ENCODE measurements around the gene KISS1. TPM values are rescaled to one million over a fixed set of nuclear protein-coding genes. Genes with fewer than 3 reads are reported as not detected.

The KISS1 gene
- total and polyA plus RNA-seq, 2 of the 4 experiments (the other 2 are of a cell fraction) = 11.7 to 27.3 TPM

DNA sequence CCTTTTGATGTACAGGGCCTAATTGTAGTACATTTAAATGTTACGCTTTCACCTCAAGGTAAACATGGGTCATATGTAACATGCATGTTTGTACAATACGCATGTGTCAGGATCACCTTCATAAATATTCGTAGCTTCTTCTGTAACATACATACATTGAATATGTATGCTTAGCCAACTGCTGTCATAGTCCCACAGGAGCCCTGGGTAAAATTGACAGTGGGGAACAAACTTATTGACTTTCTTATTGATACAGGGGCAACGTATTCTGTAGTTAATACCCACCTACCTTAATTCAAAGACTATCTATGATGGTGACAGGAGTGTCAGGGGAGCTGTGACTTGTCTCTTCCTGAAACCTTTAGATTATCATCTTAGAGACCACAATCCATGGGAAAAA, 26.4 kb downstream of the KISS1 start:
- TF ChIP-seq CEBPB (IDR thresholded peaks at IDR 0.05; ENCODE audit: low read depth, low read length) = no peak
- TF ChIP-seq BHLHE40 (IDR thresholded peaks at IDR 0.05; ENCODE audit: low read depth, low read length) = no peak
- no peak for TF ChIP-seq RFX5 (IDR thresholded peaks at IDR 0.05; ENCODE audit: low read depth, low read length)
- no peak for TF ChIP-seq RAD21 (IDR thresholded peaks at IDR 0.05; ENCODE audit: low read length)
- Histone ChIP-seq H3K79me1 (ENCODE audit: low read depth in 1 of 2, low read length in 2 of 2) (0 out of 4 replicates have a peak, but pooled peaks cover 0 to 3% of the 10 kb centered on the region in 2 experiments), H3K14ac (replicated peaks; ENCODE audit: low read depth, low read length) (no peak overlapping the region; the same call in 1 of the 2 replicates), H3K9ac (ENCODE audit: low read depth, low read length) (no peak overlapping the region), H3K4me2 (ENCODE audit: low read depth, low read length) (no peak overlapping the region), H2AK5ac (ENCODE audit: low read depth, low read length) (peak overlapping the region; percentile 62; the same call in 1 of the 2 replicates), H2BK20ac (ENCODE audit: low read depth, low read length) (peak overlapping the region; percentile 73; the same call in 1 of the 2 replicates), H3K23ac (ENCODE audit: low read depth, low read length) (no peak overlapping the region), H2AFZ (replicated peaks; ENCODE audit: low read length, poor library complexity) (no peak overlapping the region), H3K27ac (ENCODE audit: insufficient read depth, low read length) (no peak overlapping the region), H3K27me3 (ENCODE audit: control insufficient read depth, insufficient read depth, low read length) (no peaks in the 10 kb centered on the region), H2BK5ac (ENCODE audit: low read depth, low read length, poor library complexity, severe bottlenecking) (no peak overlapping the region), H2AK9ac (replicated peaks; ENCODE audit: low read depth, low read length, poor library complexity) (no peak overlapping the region), H4K5ac (ENCODE audit: low read depth, low read length) (no peak overlapping the region), H4K8ac (ENCODE audit: low read depth in 2 of 2, low read length in 2 of 2) (no peak overlapping the region; a peak in 1 of 4 replicates), H3K9me1 (ENCODE audit: insufficient read depth, low read length) (peaks cover 7% of the 10 kb centered on the region), H4K91ac (ENCODE audit: insufficient read depth, low read depth, low read length) (no peak overlapping the region), H3K4ac (ENCODE audit: low read depth, low read length) (no peak overlapping the region; the same call in 1 of the 2 replicates), H3K4me1 (ENCODE audit: control insufficient read depth, insufficient read depth, low read length) (peaks cover 4% of the 10 kb centered on the region; the same call in 1 of the 2 replicates), H3K4me3 (ENCODE audit: insufficient read depth, low read depth, low read length) (no peak overlapping the region), H4K20me1 (ENCODE audit: insufficient read depth, low read length) (no peaks in the 10 kb centered on the region), H2BK15ac (ENCODE audit: low read depth, low read length) (peak overlapping the region; percentile 58; the same call in 2 of the 3 replicates), H3K36me3 (ENCODE audit: control insufficient read depth, insufficient read depth, low read length) (no peaks in the 10 kb centered on the region), H3K56ac (ENCODE audit: extremely low read depth, insufficient read depth, low read length) (no peak overlapping the region), H3K9me3 (ENCODE audit: control insufficient read depth, insufficient read depth, low read length) (no peaks in the 10 kb centered on the region; the same call in 1 of the 2 replicates), H3K18ac (ENCODE audit: low read depth, low read length) (no peak overlapping the region; the same call in 1 of the 2 replicates), H2BK120ac (ENCODE audit: low read depth, low read length) (peak overlapping the region; percentile 87; the same call in 1 of the 2 replicates)
- POLR2A ChIA-PET (ENCODE audit: unreplicated experiment) = interaction anchor here (0.6 kb wide), 1 partner anchor 20 kb away, joined by 5 read pairs; no protein-coding TSS in a partner anchor
- no TSS peak for BruUV-seq (replicated peaks)
- in situ Hi-C loops (cut with MboI; ENCODE audit: low sequenced_read_pairs) = loop anchor here (5.0 kb wide), 1 partner anchor 37 kb away; no protein-coding TSS in a partner anchor
- WGBS, 2 experiments (ENCODE audit: extremely low coverage in 2 of 2, insufficient read length in 1 of 2) = no CpG with 5 or more reads among the region's 4 CpGs
- intact Hi-C loops (cut with micrococcal nuclease) = no loop called here
- CTCF ChIA-PET = interaction anchor here (1.5 to 5.3 kb wide), 2 partner anchors 8 to 37 kb away, joined by 4 to 25 read pairs; no protein-coding TSS in a partner anchor
- DNase-seq = no peak
- no peak for ATAC-seq (ENCODE audit: low read depth)
- dilution Hi-C loops (cut with HindIII; ENCODE audit: low sequenced_read_pairs, unreplicated experiment) = loop anchor here (25.0 kb wide), 1 partner anchor 217 kb away; no protein-coding TSS in a partner anchor

Data from IMR-90 (cell line).